Smooth muscle cell (in vitro differentiated cells): ENCODE measurements around the gene CLIC1. TPM values are rescaled to one million over a fixed set of nuclear protein-coding genes. Genes with fewer than 3 reads are reported as not detected.

Experiments
- DNase-seq: peaks from one replicate; lab custom pipeline; 2025; ENCODE audit not compliant: unreplicated experiment; lab: John Stamatoyannopoulos, UW
- H2AFZ ChIP-seq: fragments of 200-600 bp; sonication (generic); 2 replicates; pipeline ENCODE4 v1.6.0; 2016; ENCODE audit warnings: antibody characterized with exemption, low read depth, mild to moderate bottlenecking
- H3F3A ChIP-seq: fragments of 200-600 bp; sonication (generic); 2 replicates; pipeline ENCODE4 v1.6.0; 2017; ENCODE audit warnings: antibody characterized with exemption, low read depth
- H3K27ac ChIP-seq: fragments of 200-600 bp; sonication (generic); 2 replicates; pipeline ENCODE4 v1.5.1; 2016; ENCODE audit warnings: low read depth, mild to moderate bottlenecking
- H3K27me3 ChIP-seq: fragments of 200-600 bp; sonication (generic); 2 replicates; pipeline ENCODE4 v1.6.1; 2016; ENCODE audit warnings: low read depth, mild to moderate bottlenecking
- H3K36me3 ChIP-seq: fragments of 200-600 bp; sonication (generic); 2 replicates; pipeline ENCODE4 v1.5.1; 2016; ENCODE audit warnings: low read depth
- H3K4me1 ChIP-seq: fragments of 200-600 bp; sonication (generic); 2 replicates; pipeline ENCODE4 v1.5.1; 2016; ENCODE audit warnings: low read depth
- H3K4me2 ChIP-seq: fragments of 200-600 bp; sonication (generic); 2 replicates; pipeline ENCODE4 v1.6.0; 2016; ENCODE audit warnings: mild to moderate bottlenecking
- H3K4me3 ChIP-seq: fragments of 200-600 bp; sonication (generic); 2 replicates; pipeline ENCODE4 v1.5.1; 2016; ENCODE audit warnings: mild to moderate bottlenecking
- H3K79me2 ChIP-seq: fragments of 200-600 bp; sonication (generic); 2 replicates; pipeline ENCODE4 v1.6.0; 2016; ENCODE audit warnings: low read depth, mild to moderate bottlenecking
- H3K9ac ChIP-seq: fragments of 200-600 bp; sonication (generic); 2 replicates; pipeline ENCODE4 v1.6.0; 2016; ENCODE audit warnings: low read depth
- H3K9me3 ChIP-seq: fragments of 200-600 bp; sonication (generic); replicated peaks from 2 replicates; pipeline ENCODE4 v1.5.1; 2016; ENCODE audit warnings: low read depth
- H4K20me1 ChIP-seq: fragments of 200-600 bp; sonication (generic); 2 replicates; pipeline ENCODE4 v1.6.0; 2016; ENCODE audit warnings: low read depth
- CTCF ChIP-seq: fragments of 200-600 bp; sonication (generic); IDR thresholded peaks from 2 replicates; pipeline ENCODE4 v1.5.1; 2017; ENCODE audit warnings: borderline replicate concordance, mild to moderate bottlenecking, antibody characterized with exemption; ENCODE audit not compliant: insufficient read depth, poor library complexity, severe bottlenecking
- WGBS: methylation state at CpG from one replicate; pipeline ENCODE4 v1.1.7; 2016; ENCODE audit warnings: low lambda C conversion rate; 5-methylcytosine and 5-hydroxymethylcytosine counted together
- polyA plus RNA-seq: library from polyadenylated mRNA; unstranded; fragments of >200 nt; fragmentation: Nextera tagmentation; extraction: Ambion mirVana; gene quantifications from 2 replicates; pipeline ENCODE4 v1.2.1, GENCODE V29; 2016
- total RNA-seq: library from RNA; depleted of rRNA; stranded (reverse); fragments of >200 nt; gene quantifications from 2 replicates; pipeline ENCODE4 v1.2.3, GENCODE V29; 2014

Gene CLIC1
- total and polyA plus RNA-seq, 2 experiments from 2014 or later: 417 to 628 TPM

GRCh38 chr6:31762356-31762755, 26.0 kb upstream of the CLIC1 start, which contains the start of gene SAPCD1:
TSS of gene SAPCD1 (plus strand) at chr6:31762656. CDS start at chr6:31763055, 399 bp downstream.
- Histone ChIP-seq H3K27me3 (no peaks in the 10 kb centered on the region), H3K9me3 (no peaks in the 10 kb centered on the region), H3F3A (no peaks in the 10 kb centered on the region), H3K4me3 (no peak within 1 kb of the TSS), H3K9ac (no peak within 1 kb of the TSS), H3K4me1 (peaks cover 13% of the 10 kb centered on the region), H2AFZ (no peak within 1 kb of the TSS), H3K79me2 (no peaks in the 10 kb centered on the region), H3K36me3 (no peaks in the 10 kb centered on the region), H3K4me2 (no peak within 1 kb of the TSS), H4K20me1 (no peaks in the 10 kb centered on the region), H3K27ac (no peak within 1 kb of the TSS)
- no peak for TF ChIP-seq CTCF
- WGBS: 95% methylated on average over 4 of the region's 4 CpGs
- no peak for DNase-seq

GRCh38 chr6:31761343-31761742, 25.0 kb upstream of the CLIC1 start:
- H3K4me1 ChIP-seq: peaks cover 13% of the 10 kb centered on the region
- no peaks in the 10 kb centered on the region for H3K79me2 ChIP-seq
- no peak overlapping the region for H3K4me2 ChIP-seq
- DNase-seq: no peak
- WGBS: 95% methylated on average over 8 of the region's 8 CpGs
- H3K27me3 ChIP-seq: no peaks in the 10 kb centered on the region
- no peak overlapping the region for H2AFZ ChIP-seq
- no peak overlapping the region for H3K27ac ChIP-seq
- no peaks in the 10 kb centered on the region for H4K20me1 ChIP-seq
- H3K4me3 ChIP-seq: no peak overlapping the region
- H3K36me3 ChIP-seq: no peaks in the 10 kb centered on the region
- H3F3A ChIP-seq: no peaks in the 10 kb centered on the region
- H3K9ac ChIP-seq: no peak overlapping the region
- no peaks in the 10 kb centered on the region for H3K9me3 ChIP-seq
- TF ChIP-seq CTCF: no peak

GRCh38 chr6:31760790-31761189, 24.5 kb upstream of the CLIC1 start:
- Histone ChIP-seq H3K79me2 (no peaks in the 10 kb centered on the region), H3K9me3 (no peaks in the 10 kb centered on the region), H4K20me1 (no peaks in the 10 kb centered on the region), H2AFZ (no peak overlapping the region), H3F3A (no peaks in the 10 kb centered on the region), H3K4me1 (peaks cover 13% of the 10 kb centered on the region), H3K4me2 (no peak overlapping the region), H3K27ac (no peak overlapping the region), H3K27me3 (no peaks in the 10 kb centered on the region), H3K9ac (no peak overlapping the region), H3K36me3 (no peaks in the 10 kb centered on the region), H3K4me3 (no peak overlapping the region)
- 98% methylated on average over 5 of the region's 5 CpGs for WGBS
- TF ChIP-seq CTCF: no peak
- no peak for DNase-seq

DNA sequence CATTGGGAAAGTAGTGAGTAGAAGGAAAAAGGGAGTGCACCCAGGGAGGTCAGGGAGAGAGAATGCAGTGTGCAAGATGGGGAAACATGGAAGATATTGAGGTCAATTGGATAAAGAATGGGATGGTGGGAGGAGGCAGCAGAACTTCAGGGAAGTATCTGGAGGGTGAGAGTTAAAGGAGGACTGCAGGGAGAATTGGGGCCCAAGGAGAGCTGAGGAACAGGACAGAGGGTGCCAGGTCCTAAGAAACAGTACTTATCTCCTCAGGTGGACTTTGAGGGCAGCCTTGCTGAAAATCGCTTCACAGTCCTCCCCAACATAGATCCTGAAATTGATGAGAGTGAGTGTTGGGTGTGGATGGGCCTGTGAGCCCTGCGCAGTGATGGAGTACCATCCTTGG, 22.0 kb upstream of the CLIC1 start:
- WGBS: 100% methylated on average over 2 of the region's 2 CpGs
- Histone ChIP-seq H3K36me3 (no peaks in the 10 kb centered on the region), H3K27ac (no peak overlapping the region), H3F3A (no peaks in the 10 kb centered on the region), H3K4me1 (peaks cover 6% of the 10 kb centered on the region), H3K9ac (no peak overlapping the region), H3K9me3 (no peaks in the 10 kb centered on the region), H3K79me2 (no peaks in the 10 kb centered on the region), H4K20me1 (no peaks in the 10 kb centered on the region), H2AFZ (no peak overlapping the region), H3K27me3 (no peaks in the 10 kb centered on the region), H3K4me3 (no peak overlapping the region), H3K4me2 (no peak overlapping the region)
- no peak for TF ChIP-seq CTCF
- no peak for DNase-seq
